ENCODE data around the gene NCBP3. TPM values are rescaled to one million over a fixed set of nuclear protein-coding genes. Genes with fewer than 3 reads are reported as not detected.

NCBP3 gene
- total and polyA plus RNA-seq, 9 of the 15 experiments (the other 6 are each of a cell fraction or from before 2014, with no cell fraction given): 3.1 to 25.5 (median 20.5) TPM

DNA sequence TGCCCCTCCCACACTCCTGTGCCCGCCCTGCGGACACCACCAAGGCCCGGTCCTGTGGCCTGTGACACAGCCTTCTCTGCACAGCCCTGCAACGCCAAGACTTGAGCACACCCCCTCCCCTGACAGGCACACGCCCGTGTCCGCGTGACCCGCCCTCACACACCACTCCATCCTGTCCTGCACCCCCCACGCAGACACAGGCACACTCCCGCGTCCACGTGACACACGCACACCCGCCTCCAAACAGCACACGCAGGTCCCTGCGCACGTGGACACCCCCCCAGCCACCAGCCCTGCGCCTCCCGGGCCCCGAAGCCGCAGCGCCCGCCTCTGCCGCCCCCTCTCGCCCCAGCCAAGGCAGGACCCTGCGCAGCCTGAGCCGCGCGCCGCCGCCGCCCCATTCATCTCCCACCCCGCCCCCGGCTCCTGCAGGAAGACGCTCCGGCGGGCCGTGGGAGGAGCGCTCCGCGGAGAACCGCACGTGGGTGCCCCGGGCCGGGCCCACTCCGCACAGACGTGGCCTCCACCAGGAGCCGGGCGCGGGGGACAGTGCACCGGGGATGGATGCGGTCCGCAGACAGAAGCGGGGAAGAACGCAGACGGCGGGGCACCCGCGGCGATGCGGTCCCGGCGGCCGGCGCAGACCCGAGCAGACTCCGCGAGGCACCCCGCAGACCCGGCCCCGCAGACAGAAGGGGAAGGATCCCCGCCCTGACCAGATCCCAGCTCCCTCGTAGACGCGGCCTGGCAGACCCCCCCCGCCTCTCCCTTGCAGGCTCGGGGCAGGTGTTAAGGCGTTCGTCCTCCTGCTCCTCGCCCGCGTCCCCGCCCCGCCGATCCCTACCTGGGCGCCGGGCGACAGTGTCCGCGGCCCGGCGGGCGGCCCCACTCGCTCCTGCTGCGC is 46.3 kb upstream of the NCBP3 start (continued):
- TF ChIP-seq, protein P1, sequence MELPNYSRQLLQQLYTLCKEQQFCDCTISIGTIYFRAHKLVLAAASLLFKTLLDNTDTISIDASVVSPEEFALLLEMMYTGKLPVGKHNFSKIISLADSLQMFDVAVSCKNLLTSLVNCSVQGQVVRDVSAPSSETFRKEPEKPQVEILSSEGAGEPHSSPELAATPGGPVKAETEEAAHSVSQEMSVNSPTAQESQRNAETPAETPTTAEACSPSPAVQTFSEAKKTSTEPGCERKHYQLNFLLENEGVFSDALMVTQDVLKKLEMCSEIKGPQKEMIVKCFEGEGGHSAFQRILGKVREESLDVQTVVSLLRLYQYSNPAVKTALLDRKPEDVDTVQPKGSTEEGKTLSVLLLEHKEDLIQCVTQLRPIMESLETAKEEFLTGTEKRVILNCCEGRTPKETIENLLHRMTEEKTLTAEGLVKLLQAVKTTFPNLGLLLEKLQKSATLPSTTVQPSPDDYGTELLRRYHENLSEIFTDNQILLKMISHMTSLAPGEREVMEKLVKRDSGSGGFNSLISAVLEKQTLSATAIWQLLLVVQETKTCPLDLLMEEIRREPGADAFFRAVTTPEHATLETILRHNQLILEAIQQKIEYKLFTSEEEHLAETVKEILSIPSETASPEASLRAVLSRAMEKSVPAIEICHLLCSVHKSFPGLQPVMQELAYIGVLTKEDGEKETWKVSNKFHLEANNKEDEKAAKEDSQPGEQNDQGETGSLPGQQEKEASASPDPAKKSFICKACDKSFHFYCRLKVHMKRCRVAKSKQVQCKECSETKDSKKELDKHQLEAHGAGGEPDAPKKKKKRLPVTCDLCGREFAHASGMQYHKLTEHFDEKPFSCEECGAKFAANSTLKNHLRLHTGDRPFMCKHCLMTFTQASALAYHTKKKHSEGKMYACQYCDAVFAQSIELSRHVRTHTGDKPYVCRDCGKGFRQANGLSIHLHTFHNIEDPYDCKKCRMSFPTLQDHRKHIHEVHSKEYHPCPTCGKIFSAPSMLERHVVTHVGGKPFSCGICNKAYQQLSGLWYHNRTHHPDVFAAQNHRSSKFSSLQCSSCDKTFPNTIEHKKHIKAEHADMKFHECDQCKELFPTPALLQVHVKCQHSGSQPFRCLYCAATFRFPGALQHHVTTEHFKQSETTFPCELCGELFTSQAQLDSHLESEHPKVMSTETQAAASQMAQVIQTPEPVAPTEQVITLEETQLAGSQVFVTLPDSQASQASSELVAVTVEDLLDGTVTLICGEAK (IDR thresholded peaks at IDR 0.05): no peak
- TF ChIP-seq, protein P1 (CRISPR knock-in tag; IDR thresholded peaks at IDR 0.05): no peak
- TF ChIP-seq ZC3H8 (IDR thresholded peaks at IDR 0.05) (no peak), RFX7 (CRISPR knock-in tag; IDR thresholded peaks at IDR 0.05) (no peak), HNRNPH1 (optimal IDR thresholded peaks at IDR 0.05; ENCODE audit: low read depth, low read length) (no peak), FOSL1 (tag; conservative IDR thresholded peaks at IDR 0.05) (no peak), MEIS2 (IDR thresholded peaks at IDR 0.05; ENCODE audit: partially characterized antibody) (no peak)
- TF ChIP-seq, protein P2, sequence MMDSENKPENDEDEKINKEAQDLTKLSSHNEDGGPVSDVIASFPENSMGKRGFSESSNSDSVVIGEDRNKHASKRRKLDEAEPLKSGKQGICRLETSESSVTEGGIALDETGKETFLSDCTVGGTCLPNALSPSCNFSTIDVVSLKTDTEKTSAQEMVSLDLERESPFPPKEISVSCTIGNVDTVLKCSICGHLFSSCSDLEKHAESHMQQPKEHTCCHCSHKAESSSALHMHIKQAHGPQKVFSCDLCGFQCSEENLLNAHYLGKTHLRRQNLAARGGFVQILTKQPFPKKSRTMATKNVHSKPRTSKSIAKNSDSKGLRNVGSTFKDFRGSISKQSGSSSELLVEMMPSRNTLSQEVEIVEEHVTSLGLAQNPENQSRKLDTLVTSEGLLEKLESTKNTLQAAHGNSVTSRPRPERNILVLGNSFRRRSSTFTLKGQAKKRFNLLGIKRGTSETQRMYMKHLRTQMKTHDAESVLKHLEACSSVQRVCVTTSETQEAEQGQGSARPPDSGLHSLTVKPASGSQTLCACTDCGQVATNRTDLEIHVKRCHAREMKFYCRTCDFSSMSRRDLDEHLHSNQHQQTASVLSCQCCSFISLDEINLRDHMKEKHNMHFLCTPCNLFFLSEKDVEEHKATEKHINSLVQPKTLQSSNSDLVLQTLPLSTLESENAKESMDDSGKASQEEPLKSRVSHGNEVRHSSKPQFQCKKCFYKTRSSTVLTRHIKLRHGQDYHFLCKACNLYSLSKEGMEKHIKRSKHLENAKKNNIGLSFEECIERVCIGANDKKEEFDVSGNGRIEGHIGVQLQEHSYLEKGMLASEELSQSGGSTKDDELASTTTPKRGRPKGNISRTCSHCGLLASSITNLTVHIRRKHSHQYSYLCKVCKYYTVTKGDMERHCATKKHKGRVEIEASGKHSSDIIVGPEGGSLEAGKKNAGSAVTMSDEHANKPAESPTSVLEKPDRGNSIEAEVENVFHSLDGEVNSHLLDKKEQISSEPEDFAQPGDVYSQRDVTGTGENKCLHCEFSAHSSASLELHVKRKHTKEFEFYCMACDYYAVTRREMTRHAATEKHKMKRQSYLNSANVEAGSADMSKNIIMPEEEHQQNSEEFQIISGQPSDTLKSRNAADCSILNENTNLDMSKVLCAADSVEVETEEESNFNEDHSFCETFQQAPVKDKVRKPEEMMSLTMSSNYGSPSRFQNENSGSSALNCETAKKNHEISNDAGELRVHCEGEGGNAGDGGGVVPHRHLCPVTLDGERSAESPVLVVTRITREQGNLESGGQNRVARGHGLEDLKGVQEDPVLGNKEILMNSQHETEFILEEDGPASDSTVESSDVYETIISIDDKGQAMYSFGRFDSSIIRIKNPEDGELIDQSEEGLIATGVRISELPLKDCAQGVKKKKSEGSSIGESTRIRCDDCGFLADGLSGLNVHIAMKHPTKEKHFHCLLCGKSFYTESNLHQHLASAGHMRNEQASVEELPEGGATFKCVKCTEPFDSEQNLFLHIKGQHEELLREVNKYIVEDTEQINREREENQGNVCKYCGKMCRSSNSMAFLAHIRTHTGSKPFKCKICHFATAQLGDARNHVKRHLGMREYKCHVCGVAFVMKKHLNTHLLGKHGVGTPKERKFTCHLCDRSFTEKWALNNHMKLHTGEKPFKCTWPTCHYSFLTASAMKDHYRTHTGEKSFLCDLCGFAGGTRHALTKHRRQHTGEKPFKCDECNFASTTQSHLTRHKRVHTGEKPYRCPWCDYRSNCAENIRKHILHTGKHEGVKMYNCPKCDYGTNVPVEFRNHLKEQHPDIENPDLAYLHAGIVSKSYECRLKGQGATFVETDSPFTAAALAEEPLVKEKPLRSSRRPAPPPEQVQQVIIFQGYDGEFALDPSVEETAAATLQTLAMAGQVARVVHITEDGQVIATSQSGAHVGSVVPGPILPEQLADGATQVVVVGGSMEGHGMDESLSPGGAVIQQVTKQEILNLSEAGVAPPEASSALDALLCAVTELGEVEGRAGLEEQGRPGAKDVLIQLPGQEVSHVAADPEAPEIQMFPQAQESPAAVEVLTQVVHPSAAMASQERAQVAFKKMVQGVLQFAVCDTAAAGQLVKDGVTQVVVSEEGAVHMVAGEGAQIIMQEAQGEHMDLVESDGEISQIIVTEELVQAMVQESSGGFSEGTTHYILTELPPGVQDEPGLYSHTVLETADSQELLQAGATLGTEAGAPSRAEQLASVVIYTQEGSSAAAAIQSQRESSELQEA (IDR thresholded peaks at IDR 0.05; ENCODE audit: low read depth): no peak
